Head of caudate nucleus (tissue), 42 donors: ENCODE data around the gene CIDEA.
A peak's percentile ranks its signal among the peaks of the same experiment; 100 is the strongest.

ENCODE experiments used
- DNase-seq, 42 donors: peaks; one replicate each; pipeline versions ENCODE4 v3.0.0 to v3.0.0-alpha.2; 2020 to 2021; ENCODE audit warnings: mixed read lengths in 7 of 42
- intact Hi-C: fragments of 100-400 bp; cut with DNase I; formaldehyde crosslinking; loops from one replicate; pipeline ENCODE4 v1.15.0; 2022

Gene CIDEA

GRCh38 chr18:12290086-12290485, 35.9 kb downstream of the CIDEA start:
- intact Hi-C loops: no loop called here
- DNase-seq: no peak

GRCh38 chr18:12291161-12291560, 37.0 kb downstream of the CIDEA start:
- no peak for DNase-seq
- intact Hi-C loops: no loop called here

GRCh38 chr18:12291690-12292089, 37.5 kb downstream of the CIDEA start:
- no peak for DNase-seq
- intact Hi-C loops: no loop called here

GRCh38 chr18:12293831-12294230, 39.7 kb downstream of the CIDEA start:
- intact Hi-C loops: no loop called here

GRCh38 chr18:12295389-12296086, 41.4 kb downstream of the CIDEA start:
- DNase-seq: no peak
- intact Hi-C loops: no loop called here

More at GRCh38 chr18:12293831-12294230, 39.7 kb downstream of the CIDEA start:
- no peak for DNase-seq

- intact Hi-C loops: no loop called here
- DNase-seq: no peak
Measured at GRCh38 chr18:12296087-12296403, 41.9 kb downstream of the CIDEA start.

- no peak for DNase-seq
- intact Hi-C loops: no loop called here
Measured at GRCh38 chr18:12296457-12296856, 42.3 kb downstream of the CIDEA start.

- DNase-seq: no peak
- intact Hi-C loops: no loop called here
Measured at GRCh38 chr18:12299862-12300261, 45.7 kb downstream of the CIDEA start.

GRCh38 chr18:12301263-12302005, 47.3 kb downstream of the CIDEA start:
- peak in 1 of 42 donors; percentile 1 for DNase-seq

GRCh38 chr18:12302391-12303147, 48.4 kb downstream of the CIDEA start:
- no peak for DNase-seq
- intact Hi-C loops: no loop called here

More at GRCh38 chr18:12301263-12302005, 47.3 kb downstream of the CIDEA start:
- intact Hi-C loops: no loop called here

GRCh38 chr18:12304351-12305210, 50.4 kb downstream of the CIDEA start:
- intact Hi-C loops: no loop called here
- DNase-seq: no peak

GRCh38 chr18:12305211-12305610, 51.0 kb downstream of the CIDEA start:
- DNase-seq: no peak
- intact Hi-C loops: no loop called here

GRCh38 chr18:12305930-12306629, 51.9 kb downstream of the CIDEA start:
- intact Hi-C loops: no loop called here
- no peak for DNase-seq

- intact Hi-C loops: no loop called here
- no peak for DNase-seq
Measured at GRCh38 chr18:12306752-12307700, 52.9 kb downstream of the CIDEA start.

GRCh38 chr18:12307701-12308385, 53.7 kb downstream of the CIDEA start, which contains the start of gene TUBB6:
Gene TUBB6 (plus strand): TSS chr18:12308241. CDS start chr18:12308293, 52 bp downstream.
- DNase-seq: no peak
- intact Hi-C loops: no loop called here

GRCh38 chr18:12308386-12309100, 54.4 kb downstream of the CIDEA start:
- DNase-seq: peak in 7 of 42 donors; percentile 13 to 60 (median 35)
- intact Hi-C loops: no loop called here
